ENCODE data around the gene SIGLEC5. TPM values are rescaled to one million over a fixed set of nuclear protein-coding genes. Genes with fewer than 3 reads are reported as not detected.

The SIGLEC5 gene
- total and polyA plus RNA-seq, 5 donors from 2014 or later: 0.16 TPM; not detected in 4

- ATAC-seq (ENCODE audit: low read depth in 2 of 2): no peak
- H3K27me3 ChIP-seq (ENCODE audit: control insufficient read depth, insufficient read depth, low read length): no peaks in the 10 kb centered on the region
- H3K9me3 ChIP-seq (ENCODE audit: control insufficient read depth in 2 of 2, low read length in 2 of 2): peaks cover 0 to 3% of the 10 kb centered on the region in 2 experiments
- Mint-ChIP-seq H3K27ac (no peak overlapping the region), H3K27me3 (no peaks in the 10 kb centered on the region), H3K36me3 (no peaks in the 10 kb centered on the region), H3K4me3 (no peak overlapping the region), H3K4me1 (no peaks in the 10 kb centered on the region), H3K9me3 (peaks cover 0 to 3% (median 0%) of the 10 kb centered on the region in 7 donors)
- no peak overlapping the region for H3K27ac ChIP-seq (ENCODE audit: insufficient read depth, low read length, poor library complexity, severe bottlenecking)
- no peak overlapping the region for H3K4me3 ChIP-seq (ENCODE audit: low read depth, low read length)
- no peaks in the 10 kb centered on the region for H3K36me3 ChIP-seq (ENCODE audit: control insufficient read depth, insufficient read depth, low read length)
- no peaks in the 10 kb centered on the region for H3K4me1 ChIP-seq (ENCODE audit: control insufficient read depth, insufficient read depth, low read length, poor library complexity, severe bottlenecking)
- no peak for DNase-seq
Observed at GRCh38 chr19:51627491-51628138, 2.6 kb downstream of the SIGLEC5 start.

- peaks cover 0 to 4% (median 0%) of the 10 kb centered on the region in 7 donors for H3K9me3 Mint-ChIP-seq
- Histone ChIP-seq H3K9me3 (ENCODE audit: control insufficient read depth in 2 of 2, low read length in 2 of 2) (peaks cover 0 to 3% of the 10 kb centered on the region in 2 experiments), H3K27ac (ENCODE audit: insufficient read depth, low read length, poor library complexity, severe bottlenecking) (no peak overlapping the region), H3K4me1 (ENCODE audit: control insufficient read depth, insufficient read depth, low read length, poor library complexity, severe bottlenecking) (no peaks in the 10 kb centered on the region), H3K4me3 (ENCODE audit: low read depth, low read length) (no peak overlapping the region), H3K27me3 (ENCODE audit: control insufficient read depth, insufficient read depth, low read length) (no peaks in the 10 kb centered on the region), H3K36me3 (ENCODE audit: control insufficient read depth, insufficient read depth, low read length) (no peaks in the 10 kb centered on the region)
- no peak overlapping the region for H3K27ac Mint-ChIP-seq
- H3K4me1 Mint-ChIP-seq: no peaks in the 10 kb centered on the region
- ATAC-seq (ENCODE audit: low read depth in 2 of 2) (no peak), DNase-seq (no peak)
- H3K36me3 Mint-ChIP-seq: no peaks in the 10 kb centered on the region
- no peaks in the 10 kb centered on the region for H3K27me3 Mint-ChIP-seq
- H3K4me3 Mint-ChIP-seq: no peak overlapping the region
Observed at GRCh38 chr19:51626675-51627074, 3.5 kb downstream of the SIGLEC5 start.

GRCh38 chr19:51621178-51621577 is 9.0 kb downstream of the SIGLEC5 start:
- Histone ChIP-seq H3K36me3 (ENCODE audit: control insufficient read depth, insufficient read depth, low read length) (no peaks in the 10 kb centered on the region), H3K27me3 (ENCODE audit: control insufficient read depth, insufficient read depth, low read length) (no peaks in the 10 kb centered on the region), H3K4me3 (ENCODE audit: low read depth, low read length) (no peak overlapping the region), H3K4me1 (ENCODE audit: control insufficient read depth, insufficient read depth, low read length, poor library complexity, severe bottlenecking) (no peaks in the 10 kb centered on the region), H3K9me3 (ENCODE audit: control insufficient read depth in 2 of 2, low read length in 2 of 2) (peaks cover 0 to 3% of the 10 kb centered on the region in 2 experiments), H3K27ac (ENCODE audit: insufficient read depth, low read length, poor library complexity, severe bottlenecking) (no peak overlapping the region)
- DNase-seq (no peak), ATAC-seq (ENCODE audit: low read depth in 2 of 2) (peak in 1 of 2 donors; percentile 18)
- H3K27me3 Mint-ChIP-seq: peaks cover 5% of the 10 kb centered on the region
- peaks cover 0 to 2% (median 0%) of the 10 kb centered on the region in 4 donors for H3K4me1 Mint-ChIP-seq
- H3K36me3 Mint-ChIP-seq: no peaks in the 10 kb centered on the region
- H3K4me3 Mint-ChIP-seq: no peak overlapping the region
- H3K27ac Mint-ChIP-seq: no peak overlapping the region
- peaks cover 0 to 4% (median 0%) of the 10 kb centered on the region in 7 donors for H3K9me3 Mint-ChIP-seq

GRCh38 chr19:51615991-51616390 is 14.2 kb downstream of the SIGLEC5 start:
- DNase-seq (no peak), ATAC-seq (ENCODE audit: low read depth in 2 of 2) (no peak)
- Mint-ChIP-seq H3K4me1 (peaks cover 0 to 2% (median 0%) of the 10 kb centered on the region in 4 donors), H3K4me3 (no peak overlapping the region), H3K36me3 (peaks cover 4% of the 10 kb centered on the region), H3K9me3 (peaks cover 0 to 9% (median 5%) of the 10 kb centered on the region in 7 donors), H3K27me3 (peaks cover 18% of the 10 kb centered on the region), H3K27ac (no peak overlapping the region)
- no peaks in the 10 kb centered on the region for H3K27me3 ChIP-seq (ENCODE audit: control insufficient read depth, insufficient read depth, low read length)
- H3K36me3 ChIP-seq (ENCODE audit: control insufficient read depth, insufficient read depth, low read length): no peaks in the 10 kb centered on the region
- H3K4me3 ChIP-seq (ENCODE audit: low read depth, low read length): no peak overlapping the region
- no peak overlapping the region for H3K27ac ChIP-seq (ENCODE audit: insufficient read depth, low read length, poor library complexity, severe bottlenecking)
- no peaks in the 10 kb centered on the region for H3K4me1 ChIP-seq (ENCODE audit: control insufficient read depth, insufficient read depth, low read length, poor library complexity, severe bottlenecking)
- H3K9me3 ChIP-seq (ENCODE audit: control insufficient read depth in 2 of 2, low read length in 2 of 2): no peaks in the 10 kb centered on the region

GRCh38 chr19:51614789-51615188 is 15.4 kb downstream of the SIGLEC5 start:
- Mint-ChIP-seq H3K27me3 (peaks cover 18% of the 10 kb centered on the region), H3K9me3 (peaks cover 0 to 9% (median 5%) of the 10 kb centered on the region in 7 donors), H3K27ac (no peak overlapping the region), H3K4me3 (no peak overlapping the region), H3K36me3 (peaks cover 4% of the 10 kb centered on the region), H3K4me1 (peaks cover 0 to 2% (median 0%) of the 10 kb centered on the region in 4 donors)
- Histone ChIP-seq H3K9me3 (ENCODE audit: control insufficient read depth in 2 of 2, low read length in 2 of 2) (no peaks in the 10 kb centered on the region), H3K4me3 (ENCODE audit: low read depth, low read length) (no peak overlapping the region), H3K27me3 (ENCODE audit: control insufficient read depth, insufficient read depth, low read length) (no peaks in the 10 kb centered on the region), H3K27ac (ENCODE audit: insufficient read depth, low read length, poor library complexity, severe bottlenecking) (no peak overlapping the region), H3K4me1 (ENCODE audit: control insufficient read depth, insufficient read depth, low read length, poor library complexity, severe bottlenecking) (no peaks in the 10 kb centered on the region), H3K36me3 (ENCODE audit: control insufficient read depth, insufficient read depth, low read length) (no peaks in the 10 kb centered on the region)
- DNase-seq: no peak
- no peak for ATAC-seq (ENCODE audit: low read depth in 2 of 2)

GRCh38 chr19:51610576-51610975 is 19.6 kb downstream of the SIGLEC5 start:
- peaks cover 4% of the 10 kb centered on the region for H3K36me3 Mint-ChIP-seq
- Histone ChIP-seq H3K36me3 (ENCODE audit: control insufficient read depth, insufficient read depth, low read length) (no peaks in the 10 kb centered on the region), H3K27ac (ENCODE audit: insufficient read depth, low read length, poor library complexity, severe bottlenecking) (no peak overlapping the region), H3K4me3 (ENCODE audit: low read depth, low read length) (no peak overlapping the region), H3K4me1 (ENCODE audit: control insufficient read depth, insufficient read depth, low read length, poor library complexity, severe bottlenecking) (no peaks in the 10 kb centered on the region), H3K27me3 (ENCODE audit: control insufficient read depth, insufficient read depth, low read length) (no peaks in the 10 kb centered on the region), H3K9me3 (ENCODE audit: control insufficient read depth in 2 of 2, low read length in 2 of 2) (no peaks in the 10 kb centered on the region)
- ATAC-seq (ENCODE audit: low read depth in 2 of 2) (no peak), DNase-seq (no peak)
- no peak overlapping the region for H3K27ac Mint-ChIP-seq
- H3K9me3 Mint-ChIP-seq: peaks cover 0 to 15% (median 8%) of the 10 kb centered on the region in 7 donors
- peaks cover 0 to 7% (median 2%) of the 10 kb centered on the region in 4 donors for H3K4me1 Mint-ChIP-seq
- peaks cover 13% of the 10 kb centered on the region for H3K27me3 Mint-ChIP-seq
- H3K4me3 Mint-ChIP-seq: no peak overlapping the region

- Histone ChIP-seq H3K27ac (ENCODE audit: insufficient read depth, low read length, poor library complexity, severe bottlenecking) (no peak overlapping the region), H3K36me3 (ENCODE audit: control insufficient read depth, insufficient read depth, low read length) (no peaks in the 10 kb centered on the region), H3K27me3 (ENCODE audit: control insufficient read depth, insufficient read depth, low read length) (no peaks in the 10 kb centered on the region), H3K4me3 (ENCODE audit: low read depth, low read length) (no peak overlapping the region), H3K4me1 (ENCODE audit: control insufficient read depth, insufficient read depth, low read length, poor library complexity, severe bottlenecking) (no peaks in the 10 kb centered on the region), H3K9me3 (ENCODE audit: control insufficient read depth in 2 of 2, low read length in 2 of 2) (no peaks in the 10 kb centered on the region)
- DNase-seq: peak in 1 of 3 donors; percentile 55
- peaks cover 7% of the 10 kb centered on the region for H3K36me3 Mint-ChIP-seq
- H3K4me3 Mint-ChIP-seq: no peak overlapping the region
- no peak overlapping the region for H3K27ac Mint-ChIP-seq
- H3K9me3 Mint-ChIP-seq: peaks cover 3 to 16% (median 7%) of the 10 kb centered on the region in 7 donors
- H3K4me1 Mint-ChIP-seq: peaks cover 0 to 7% (median 2%) of the 10 kb centered on the region in 4 donors
- no peak for ATAC-seq (ENCODE audit: low read depth in 2 of 2)
- H3K27me3 Mint-ChIP-seq: peaks cover 17% of the 10 kb centered on the region
Observed at GRCh38 chr19:51607920-51608562, 22.2 kb downstream of the SIGLEC5 start.

Measured in CD4-positive, CD25-positive, alpha-beta regulatory T cell (primary cell).